Hematopoietic multipotent progenitor cell (in vitro differentiated cells): ENCODE measurements around the gene MRPL40. TPM values are rescaled to one million over a fixed set of nuclear protein-coding genes. Genes with fewer than 3 reads are reported as not detected.

ENCODE experiments used
- DNase-seq, 3 donors: peaks; one replicate each; pipeline ENCODE4 v3.0.0-alpha.2; 2011 to 2015; ENCODE audit warnings: low read depth in 2 of 3, low spot score in 2 of 3
- total RNA-seq: library from RNA; depleted of rRNA; stranded (reverse); fragments of >200 nt; gene quantifications from one replicate; pipeline ENCODE4 v1.2.3, GENCODE V29; 2012

MRPL40 gene
- 10.0 TPM for total RNA-seq

- DNase-seq: peak; percentile 63 to 90 (median 89)
Measured at GRCh38 chr22:19432133-19432851, at the start of gene MRPL40. Gene MRPL40, plus strand, starts transcription at chr22:19432545. Its CDS starts 10 bp downstream, at chr22:19432555.

- no peak for DNase-seq
Measured at GRCh38 chr22:19383292-19383691, 49.1 kb upstream of the MRPL40 start.

- DNase-seq: no peak
Measured at GRCh38 chr22:19385221-19385906, 47.0 kb upstream of the MRPL40 start.

GRCh38 chr22:19386248-19386647 lies 46.1 kb upstream of the MRPL40 start:
- DNase-seq: no peak

- no peak for DNase-seq
Measured at GRCh38 chr22:19387038-19387437, 45.3 kb upstream of the MRPL40 start.

GRCh38 chr22:19387575-19387974 lies 44.8 kb upstream of the MRPL40 start:
- no peak for DNase-seq

- no peak for DNase-seq
Measured at GRCh38 chr22:19393704-19394103, 38.6 kb upstream of the MRPL40 start.

- DNase-seq: no peak
Measured at GRCh38 chr22:19394274-19395050, 37.9 kb upstream of the MRPL40 start.

GRCh38 chr22:19395276-19395675 lies 37.1 kb upstream of the MRPL40 start:
- no peak for DNase-seq

GRCh38 chr22:19396561-19396933 lies 35.8 kb upstream of the MRPL40 start:
- no peak for DNase-seq

GRCh38 chr22:19396934-19397733 lies 35.2 kb upstream of the MRPL40 start:
- peak in 2 of 3 donors; percentile 15 to 25 for DNase-seq

- DNase-seq: no peak
Measured at GRCh38 chr22:19397734-19398104, 34.6 kb upstream of the MRPL40 start.

- no peak for DNase-seq
Measured at GRCh38 chr22:19398206-19398605, 34.1 kb upstream of the MRPL40 start.

- no peak for DNase-seq
Measured at GRCh38 chr22:19398652-19399051, 33.7 kb upstream of the MRPL40 start.

GRCh38 chr22:19400881-19401280 lies 31.5 kb upstream of the MRPL40 start:
- no peak for DNase-seq

GRCh38 chr22:19401483-19401882 lies 30.9 kb upstream of the MRPL40 start:
- no peak for DNase-seq

GRCh38 chr22:19402642-19403191 lies 29.6 kb upstream of the MRPL40 start:
- no peak for DNase-seq

GRCh38 chr22:19404676-19405075 lies 27.7 kb upstream of the MRPL40 start:
- no peak for DNase-seq

- no peak for DNase-seq
Measured at GRCh38 chr22:19405133-19405532, 27.2 kb upstream of the MRPL40 start.

- no peak for DNase-seq
Measured at GRCh38 chr22:19405652-19406051, 26.7 kb upstream of the MRPL40 start.
